Esophagus squamous epithelium (tissue), 5 donors: ENCODE measurements around the gene RPGRIP1. TPM values are rescaled to one million over a fixed set of nuclear protein-coding genes. Genes with fewer than 3 reads are reported as not detected.

ENCODE experiments used
- DNase-seq: peaks from one replicate; lab custom pipeline; 2025; lab: John Stamatoyannopoulos, UW
- H3K27ac ChIP-seq, 4 donors: fragments of 200-600 bp; sonication (generic); one replicate each; pipeline ENCODE4 v1.5.1; 2016 to 2019; ENCODE audit warnings: mild to moderate bottlenecking in 1 of 4
- H3K27me3 ChIP-seq, 4 donors: fragments of 200-600 bp; sonication (generic); 1 replicate in 3 of 4; 2 replicates in 1 of 4; pipeline versions ENCODE4 v1.5.1 to v1.6.0; 2017 to 2021; ENCODE audit warnings: antibody characterized with exemption in 1 of 4
- H3K36me3 ChIP-seq, 3 donors: fragments of 200-600 bp; sonication (generic); one replicate each; pipeline ENCODE4 v1.5.1; 2016 to 2019
- H3K4me1 ChIP-seq, 3 donors: fragments of 200-600 bp; sonication (generic); one replicate each; pipeline ENCODE4 v1.5.1; 2017 to 2019
- H3K4me3 ChIP-seq, 4 donors: fragments of 200-600 bp; sonication (generic); 1 replicate in 3 of 4; 2 replicates in 1 of 4; pipeline ENCODE4 v1.5.1; 2016 to 2019; ENCODE audit warnings: mild to moderate bottlenecking in 2 of 4, moderate library complexity in 1 of 4
- H3K9me3 ChIP-seq, 3 donors: fragments of 200-600 bp; sonication (generic); one replicate each; pipeline ENCODE4 v1.5.1; 2016 to 2019
- POLR2A ChIP-seq, 4 donors: fragments of 450-650 bp; IDR thresholded peaks; one replicate each; pipeline ENCODE4 v1.6.1; 2017; ENCODE audit warnings: antibody characterized with exemption in 4 of 4, mild to moderate bottlenecking in 4 of 4, moderate library complexity in 3 of 4
- WGBS, 2 donors: methylation state at CpG; one replicate each; pipeline ENCODE4 v1.1.5; 2018; 5-methylcytosine and 5-hydroxymethylcytosine counted together
- intact Hi-C: fragments of 100-400 bp; cut with DNase I; formaldehyde crosslinking; loops from one replicate; pipeline ENCODE4 v1.15.0; 2022
- total RNA-seq, 4 donors: library from RNA; depleted of rRNA; stranded (reverse); fragments of >200 nt; gene quantifications; one replicate each; pipeline ENCODE4 v1.1.0, GENCODE V29; 2016
- TF ChIP-seq, protein P1 (sequence below), 6 experiments: fragments of 450-650 bp in 4 of 6; fragments of 200-600 bp in 2 of 6; sonication (generic) in 2 of 6; IDR thresholded peaks; one replicate each; pipeline ENCODE4 v1.5.1; 2016 to 2019; ENCODE audit warnings: antibody characterized with exemption in 6 of 6, mild to moderate bottlenecking in 4 of 6, moderate library complexity in 4 of 6
- donor health status: DM: yes; HTN: yes; CAD: no.

RPGRIP1 gene
- total RNA-seq, 4 donors from 2014 or later = not detected

DNA sequence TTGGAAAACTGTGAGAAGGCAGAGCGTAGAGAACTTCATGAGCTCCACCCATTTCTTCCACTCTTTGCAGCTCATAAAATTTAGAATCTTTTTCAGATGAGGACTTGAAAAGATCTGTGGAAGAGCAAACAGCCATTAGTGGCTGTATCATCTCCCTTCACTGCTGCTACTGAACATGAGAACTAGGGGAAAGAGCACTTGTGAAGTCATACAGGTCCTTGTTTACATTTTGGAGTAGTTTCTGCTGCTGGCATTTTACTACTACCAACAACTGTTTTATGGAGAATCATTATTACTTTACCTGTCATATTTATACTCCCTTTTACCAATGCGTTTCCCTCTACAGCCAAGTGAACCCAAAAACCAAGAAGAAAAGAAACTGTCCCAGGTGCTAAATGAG, 41.0 kb downstream of the RPGRIP1 start:
- H3K36me3 ChIP-seq = no peaks in the 10 kb centered on the region
- no peak for TF ChIP-seq POLR2A (IDR thresholded peaks at IDR 0.05)
- TF ChIP-seq, protein P1, sequence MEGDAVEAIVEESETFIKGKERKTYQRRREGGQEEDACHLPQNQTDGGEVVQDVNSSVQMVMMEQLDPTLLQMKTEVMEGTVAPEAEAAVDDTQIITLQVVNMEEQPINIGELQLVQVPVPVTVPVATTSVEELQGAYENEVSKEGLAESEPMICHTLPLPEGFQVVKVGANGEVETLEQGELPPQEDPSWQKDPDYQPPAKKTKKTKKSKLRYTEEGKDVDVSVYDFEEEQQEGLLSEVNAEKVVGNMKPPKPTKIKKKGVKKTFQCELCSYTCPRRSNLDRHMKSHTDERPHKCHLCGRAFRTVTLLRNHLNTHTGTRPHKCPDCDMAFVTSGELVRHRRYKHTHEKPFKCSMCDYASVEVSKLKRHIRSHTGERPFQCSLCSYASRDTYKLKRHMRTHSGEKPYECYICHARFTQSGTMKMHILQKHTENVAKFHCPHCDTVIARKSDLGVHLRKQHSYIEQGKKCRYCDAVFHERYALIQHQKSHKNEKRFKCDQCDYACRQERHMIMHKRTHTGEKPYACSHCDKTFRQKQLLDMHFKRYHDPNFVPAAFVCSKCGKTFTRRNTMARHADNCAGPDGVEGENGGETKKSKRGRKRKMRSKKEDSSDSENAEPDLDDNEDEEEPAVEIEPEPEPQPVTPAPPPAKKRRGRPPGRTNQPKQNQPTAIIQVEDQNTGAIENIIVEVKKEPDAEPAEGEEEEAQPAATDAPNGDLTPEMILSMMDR (IDR thresholded peaks at IDR 0.05) = no peak
- H3K4me1 ChIP-seq = no peaks in the 10 kb centered on the region
- H3K4me3 ChIP-seq = no peak overlapping the region
- H3K27me3 ChIP-seq = no peaks in the 10 kb centered on the region
- WGBS, 2 donors = 93 to 94% methylated on average over 2 of the region's 2 CpGs
- intact Hi-C loops = no loop called here
- no peaks in the 10 kb centered on the region for H3K9me3 ChIP-seq
- DNase-seq = no peak
- no peak overlapping the region for H3K27ac ChIP-seq

DNA sequence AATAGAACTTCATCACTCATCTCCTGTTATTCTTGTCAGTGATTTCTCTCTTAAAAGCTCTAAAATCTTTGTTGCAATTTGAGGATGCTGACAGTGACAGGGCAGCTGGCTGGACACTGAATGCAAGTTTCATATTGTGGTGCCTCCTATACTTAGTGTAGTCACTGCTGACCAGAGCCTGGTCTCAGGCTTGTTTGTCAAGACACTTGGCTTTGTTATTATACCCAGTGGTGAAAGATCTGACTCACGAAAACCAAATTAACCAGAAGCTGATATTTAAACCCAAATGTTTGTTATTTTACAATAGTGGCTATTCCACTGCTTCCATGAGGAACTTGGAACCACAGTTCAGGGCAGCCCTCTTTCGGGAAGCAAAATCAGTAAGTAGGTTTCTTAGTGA, 42.8 kb downstream of the RPGRIP1 start:
- H3K9me3 ChIP-seq = no peaks in the 10 kb centered on the region

DNA sequence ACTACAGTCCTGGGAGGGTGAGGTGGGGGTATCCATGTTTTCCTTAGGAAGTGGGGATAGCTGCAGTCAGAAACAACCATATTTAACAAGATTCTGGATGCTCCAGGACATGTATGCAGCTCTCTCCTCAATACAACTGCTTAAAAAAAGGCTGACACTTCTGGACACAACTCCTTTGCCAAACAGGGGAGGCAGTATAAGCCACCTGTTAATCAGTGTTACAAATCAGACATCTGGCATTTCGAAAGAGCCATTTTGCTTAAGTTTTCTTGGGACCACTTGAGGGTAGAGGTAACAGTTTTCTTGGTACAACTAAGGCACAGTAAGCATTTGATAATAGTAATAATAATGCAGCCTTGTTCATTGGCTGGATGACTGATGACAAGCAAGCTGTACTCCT, 47.1 kb downstream of the RPGRIP1 start:
- intact Hi-C loops = no loop called here
- TF ChIP-seq POLR2A (IDR thresholded peaks at IDR 0.05) = no peak
- TF ChIP-seq, protein P1 (IDR thresholded peaks at IDR 0.05) = no peak
- 60 to 100% methylated on average over 1 of the region's 1 CpG for WGBS, 2 donors

More for the DNA sequence above, 42.8 kb downstream of the RPGRIP1 start:
- H3K36me3 ChIP-seq = no peaks in the 10 kb centered on the region
- no peak for DNase-seq
- H3K4me1 ChIP-seq = no peaks in the 10 kb centered on the region
- H3K27me3 ChIP-seq = no peaks in the 10 kb centered on the region
- WGBS, 2 donors = 46 to 69% methylated on average over 2 of the region's 2 CpGs
- intact Hi-C loops = no loop called here
- H3K27ac ChIP-seq = no peak overlapping the region
- TF ChIP-seq POLR2A (IDR thresholded peaks at IDR 0.05) = no peak
- TF ChIP-seq, protein P1 (IDR thresholded peaks at IDR 0.05) = no peak
- H3K4me3 ChIP-seq = no peak overlapping the region

More for the DNA sequence above, 47.1 kb downstream of the RPGRIP1 start:
- no peak for DNase-seq
- Histone ChIP-seq H3K27ac (no peak overlapping the region), H3K9me3 (no peaks in the 10 kb centered on the region), H3K27me3 (no peaks in the 10 kb centered on the region), H3K4me3 (no peak overlapping the region), H3K4me1 (no peaks in the 10 kb centered on the region), H3K36me3 (no peaks in the 10 kb centered on the region)

Other genes starting within 250 kb of the RPGRIP1 start
- gene TPPP2, start 249.9 kb upstream of the RPGRIP1 start, total RNA-seq = not detected
- gene RNASE13, start 245.3 kb upstream of the RPGRIP1 start, total RNA-seq = not detected
- gene RNASE7, start 237.7 kb upstream of the RPGRIP1 start, total RNA-seq = 10 to 100 TPM in 1 of 4 donors, 1 to 10 TPM in 1, under 1 TPM in 1, not detected in 1; 0.97 to 13.3 (median 1.1) TPM
- not detected for gene RNASE8, start 222.3 kb upstream of the RPGRIP1 start, total RNA-seq
- gene ARHGEF40, start 209.8 kb upstream of the RPGRIP1 start, total RNA-seq = 10 to 100 TPM in 1 of 4 donors, 1 to 10 TPM in 3; 1.3 to 10.3 (median 3.6) TPM
- gene ZNF219, start 181.4 kb upstream of the RPGRIP1 start, total RNA-seq = 10 to 100 TPM; 47.1 to 68.3 (median 61.3) TPM
- gene TMEM253, start 179.0 kb upstream of the RPGRIP1 start, total RNA-seq = 1 to 10 TPM in 1 of 4 donors, under 1 TPM in 1, not detected in 2; 0.95 to 1.5 TPM
- not detected for gene OR5AU1, start 124.0 kb upstream of the RPGRIP1 start, total RNA-seq
- 100 to 1,000 TPM; 252 to 651 (median 476) TPM for gene HNRNPC, start 10.6 kb upstream of the RPGRIP1 start, total RNA-seq
- 10 to 100 TPM; 24.8 to 67.7 (median 47.8) TPM for gene SUPT16H, start 103.9 kb downstream of the RPGRIP1 start, total RNA-seq
- 10 to 100 TPM; 43.8 to 51.9 (median 47.6) TPM for gene CHD8, start 176.0 kb downstream of the RPGRIP1 start, total RNA-seq
- 10 to 100 TPM in 3 of 4 donors, 1 to 10 TPM in 1; 6.3 to 20.4 (median 11.4) TPM for gene RAB2B, start 196.9 kb downstream of the RPGRIP1 start, total RNA-seq
- gene TOX4, start 197.1 kb downstream of the RPGRIP1 start, total RNA-seq = 10 to 100 TPM; 36.2 to 51.3 (median 48.4) TPM
- 10 to 100 TPM; 26.0 to 65.0 (median 33.7) TPM for gene METTL3, start 231.3 kb downstream of the RPGRIP1 start, total RNA-seq
- gene SALL2, start 246.3 kb downstream of the RPGRIP1 start, total RNA-seq = 1 to 10 TPM in 3 of 4 donors, under 1 TPM in 1; 0.83 to 5.1 (median 1.9) TPM